ENCODE data around the gene SPARCL1. TPM values are rescaled to one million over a fixed set of nuclear protein-coding genes. Genes with fewer than 3 reads are reported as not detected.

Gene SPARCL1
- polyA plus RNA-seq, 2 of the 4 experiments (the other 2 are of a cell fraction) = not detected

GRCh38 chr4:87498446-87498900, 30.7 kb downstream of the SPARCL1 start (continued):
- no peak for TF ChIP-seq HEYL (CRISPR knock-in tag; IDR thresholded peaks at IDR 0.05)
- TF ChIP-seq SMC3 (IDR thresholded peaks at IDR 0.05) = no peak
- TF ChIP-seq ZNF302 (CRISPR knock-in tag; IDR thresholded peaks at IDR 0.05) = no peak
- no peak for TF ChIP-seq MAX (IDR thresholded peaks at IDR 0.05)
- TF ChIP-seq PHF8 (IDR thresholded peaks at IDR 0.05; ENCODE audit: borderline replicate concordance, low read depth) = no peak
- TF ChIP-seq ZSCAN20 (CRISPR knock-in tag; IDR thresholded peaks at IDR 0.05) = no peak
- TF ChIP-seq PBX3 (IDR thresholded peaks at IDR 0.05) = no peak

GRCh38 chr4:87497578-87497977, 31.6 kb downstream of the SPARCL1 start:
- H3K27ac ChIP-seq = no peak overlapping the region
- ChIA-PET CTCF (interaction anchor here (0.9 to 1.3 kb wide), 2 partner anchors 187 to 200 kb away, joined by 3 read pairs; no protein-coding TSS in a partner anchor), POLR2A (no interaction called here)
- ATAC-seq (no peak), DNase-seq (ENCODE audit: low read depth in 1 of 2, low spot score in 1 of 2) (no peak), FAIRE-seq (no peak)
- no peak for TF ChIP-seq HEYL (CRISPR knock-in tag; IDR thresholded peaks at IDR 0.05)
- TF ChIP-seq E2F6 (IDR thresholded peaks at IDR 0.05; ENCODE audit: borderline replicate concordance, low read depth) = no peak
- no peak for TF ChIP-seq CBX8 (IDR thresholded peaks at IDR 0.05)
- TF ChIP-seq CEBPB (IDR thresholded peaks at IDR 0.05) = no peak
- no peak for TF ChIP-seq RARB (CRISPR knock-in tag; IDR thresholded peaks at IDR 0.05)
- TF ChIP-seq PHF8 (IDR thresholded peaks at IDR 0.05; ENCODE audit: borderline replicate concordance, low read depth) = no peak
- no peak for TF ChIP-seq MYC (IDR thresholded peaks at IDR 0.05; ENCODE audit: borderline replicate concordance, low read length)
- no peak for TF ChIP-seq NR3C1 (IDR thresholded peaks at IDR 0.05)
- no peak for TF ChIP-seq HMGXB4 (CRISPR knock-in tag; IDR thresholded peaks at IDR 0.05; ENCODE audit: borderline replicate concordance)
- no peak for TF ChIP-seq FOXS1 (CRISPR knock-in tag; IDR thresholded peaks at IDR 0.05)
- TF ChIP-seq EHMT2 (IDR thresholded peaks at IDR 0.05; ENCODE audit: low read depth) = no peak
- no peak for TF ChIP-seq HOXB13 (CRISPR knock-in tag; IDR thresholded peaks at IDR 0.05; ENCODE audit: low read depth)
- TF ChIP-seq MAFK (IDR thresholded peaks at IDR 0.05; ENCODE audit: partially characterized antibody) = no peak
- TF ChIP-seq RAD21 (conservative IDR thresholded peaks at IDR 0.05 in 1 of 2, IDR thresholded peaks at IDR 0.05 in 1 of 2) = no peak
- no peak for TF ChIP-seq HDAC2 (IDR thresholded peaks at IDR 0.05)
- TF ChIP-seq KDM1A (IDR thresholded peaks at IDR 0.05; ENCODE audit: low read depth) = no peak
- no peak overlapping the region for H3K4me3 ChIP-seq
- WGBS (ENCODE audit: missing lambda C conversion rate) = 83% methylated on average over 3 of the region's 3 CpGs
- no peaks in the 10 kb centered on the region for H3K4me1 ChIP-seq
- H3K4me2 ChIP-seq = no peak overlapping the region
- H3K9me3 ChIP-seq = no peaks in the 10 kb centered on the region

- Histone ChIP-seq H3K27ac (no peak overlapping the region), H3K4me1 (no peaks in the 10 kb centered on the region), H3K4me3 (no peak overlapping the region), H3K4me2 (no peak overlapping the region), H3K9me3 (no peaks in the 10 kb centered on the region)
- no peak for TF ChIP-seq PHF8 (IDR thresholded peaks at IDR 0.05; ENCODE audit: borderline replicate concordance, low read depth)
- 0 out of 3 replicates have a peak, but pooled peaks have one; percentile 13 for TF ChIP-seq CTCF (IDR thresholded peaks at IDR 0.05)
- WGBS (ENCODE audit: missing lambda C conversion rate) = 88% methylated on average over 2 of the region's 2 CpGs
- ChIA-PET CTCF (interaction anchor here (0.9 to 1.3 kb wide), 2 partner anchors 186 to 199 kb away, joined by 3 read pairs; no protein-coding TSS in a partner anchor), POLR2A (no interaction called here)
- FAIRE-seq = no peak
- no peak for ATAC-seq
- peak in 1 of 2 experiments; percentile 7 for DNase-seq (ENCODE audit: low read depth in 1 of 2, low spot score in 1 of 2)
Measured at GRCh38 chr4:87497159-87497558, 32.0 kb downstream of the SPARCL1 start.

Data from A549 (cell line).